Brain microvascular endothelial cell (primary cell): ENCODE measurements around the gene ADD3.
A peak's percentile ranks its signal among the peaks of the same experiment; 100 is the strongest.

Experiments used
- DNase-seq: peaks from one replicate; pipeline ENCODE4 v3.0.0-alpha.2; 2020
- H3K27ac ChIP-seq: fragments of 250-450 bp; sonication (Bioruptor Pico); 2 replicates; pipeline ENCODE4 v1.5.1; 2020; ENCODE audit warnings: mild to moderate bottlenecking, moderate library complexity
- H3K27me3 ChIP-seq: fragments of 250-450 bp; sonication (Bioruptor Pico); replicated peaks from 2 replicates; pipeline ENCODE4 v1.5.1; 2020; ENCODE audit warnings: mild to moderate bottlenecking
- H3K36me3 ChIP-seq: fragments of 250-450 bp; sonication (Bioruptor Pico); replicated peaks from 2 replicates; pipeline ENCODE4 v1.5.1; 2020; ENCODE audit warnings: mild to moderate bottlenecking
- H3K4me3 ChIP-seq: 2 replicates; pipeline ENCODE4 v1.5.1; 2011; ENCODE audit warnings: low read depth, mild to moderate bottlenecking, control low read depth, low read length, moderate library complexity
- in situ Hi-C: cut with HindIII; loops from 2 replicates; pipeline ENCODE4 v1.10.0; 2017; ENCODE audit warnings: low sequenced_read_pairs, low pct_ligation_motif_present
- TF ChIP-seq, protein P1 (sequence below): IDR thresholded peaks from 2 replicates; pipeline ENCODE4 v1.5.1; 2011; ENCODE audit warnings: low read depth, mild to moderate bottlenecking, moderate library complexity, low read length, control low read depth, inconsistent platforms; ENCODE audit errors: missing control alignments

ADD3 gene

DNA sequence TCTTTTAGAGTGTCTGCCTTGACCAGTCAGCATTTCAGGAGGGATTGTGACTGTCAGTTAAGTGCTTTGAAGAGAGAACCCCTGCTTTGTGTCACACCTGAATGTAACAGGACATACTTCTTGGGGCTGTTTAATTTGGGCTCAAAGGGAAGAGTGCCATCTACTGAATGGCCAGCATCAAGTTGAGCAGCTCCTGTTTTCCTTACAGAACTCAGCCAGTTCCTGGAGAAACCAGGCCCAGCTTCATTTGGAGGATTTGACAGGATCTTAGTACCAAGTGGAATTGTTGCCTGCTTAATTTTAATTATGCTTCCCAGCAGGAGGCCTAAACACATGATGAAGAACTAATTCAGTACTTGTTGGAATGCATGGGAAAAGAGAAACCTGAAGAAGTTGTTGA, 8.3 kb downstream of the ADD3 start:
- no peak overlapping the region for H3K27ac ChIP-seq
- H3K4me3 ChIP-seq: no peak overlapping the region
- TF ChIP-seq, protein P1, sequence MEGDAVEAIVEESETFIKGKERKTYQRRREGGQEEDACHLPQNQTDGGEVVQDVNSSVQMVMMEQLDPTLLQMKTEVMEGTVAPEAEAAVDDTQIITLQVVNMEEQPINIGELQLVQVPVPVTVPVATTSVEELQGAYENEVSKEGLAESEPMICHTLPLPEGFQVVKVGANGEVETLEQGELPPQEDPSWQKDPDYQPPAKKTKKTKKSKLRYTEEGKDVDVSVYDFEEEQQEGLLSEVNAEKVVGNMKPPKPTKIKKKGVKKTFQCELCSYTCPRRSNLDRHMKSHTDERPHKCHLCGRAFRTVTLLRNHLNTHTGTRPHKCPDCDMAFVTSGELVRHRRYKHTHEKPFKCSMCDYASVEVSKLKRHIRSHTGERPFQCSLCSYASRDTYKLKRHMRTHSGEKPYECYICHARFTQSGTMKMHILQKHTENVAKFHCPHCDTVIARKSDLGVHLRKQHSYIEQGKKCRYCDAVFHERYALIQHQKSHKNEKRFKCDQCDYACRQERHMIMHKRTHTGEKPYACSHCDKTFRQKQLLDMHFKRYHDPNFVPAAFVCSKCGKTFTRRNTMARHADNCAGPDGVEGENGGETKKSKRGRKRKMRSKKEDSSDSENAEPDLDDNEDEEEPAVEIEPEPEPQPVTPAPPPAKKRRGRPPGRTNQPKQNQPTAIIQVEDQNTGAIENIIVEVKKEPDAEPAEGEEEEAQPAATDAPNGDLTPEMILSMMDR: peak; percentile 62
- no peaks in the 10 kb centered on the region for H3K27me3 ChIP-seq
- in situ Hi-C loops: no loop called here
- no peak for DNase-seq
- H3K36me3 ChIP-seq: no peaks in the 10 kb centered on the region

DNA sequence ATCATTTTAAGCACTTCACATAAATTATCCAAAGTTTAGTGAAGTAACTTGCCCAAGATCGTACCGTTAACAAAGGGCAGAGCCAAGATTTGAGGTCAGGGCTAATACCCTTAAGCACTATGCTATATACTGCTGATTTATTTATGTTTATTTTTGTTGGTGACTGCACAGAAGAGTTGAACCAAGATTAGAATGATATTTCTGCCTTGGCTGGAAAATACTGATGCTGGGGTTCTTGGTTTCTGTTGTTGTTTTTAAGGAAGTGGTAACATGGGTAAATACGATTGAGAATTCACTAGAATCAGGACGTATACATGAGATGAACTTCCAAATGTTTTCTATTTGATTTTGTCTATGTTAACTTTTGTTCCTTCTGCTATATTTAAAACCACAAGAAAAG, 9.3 kb downstream of the ADD3 start:
- H3K4me3 ChIP-seq: no peak overlapping the region
- no peaks in the 10 kb centered on the region for H3K36me3 ChIP-seq
- no peak overlapping the region for H3K27ac ChIP-seq
- in situ Hi-C loops: no loop called here
- no peak for DNase-seq
- no peaks in the 10 kb centered on the region for H3K27me3 ChIP-seq
- TF ChIP-seq, protein P1: no peak

DNA sequence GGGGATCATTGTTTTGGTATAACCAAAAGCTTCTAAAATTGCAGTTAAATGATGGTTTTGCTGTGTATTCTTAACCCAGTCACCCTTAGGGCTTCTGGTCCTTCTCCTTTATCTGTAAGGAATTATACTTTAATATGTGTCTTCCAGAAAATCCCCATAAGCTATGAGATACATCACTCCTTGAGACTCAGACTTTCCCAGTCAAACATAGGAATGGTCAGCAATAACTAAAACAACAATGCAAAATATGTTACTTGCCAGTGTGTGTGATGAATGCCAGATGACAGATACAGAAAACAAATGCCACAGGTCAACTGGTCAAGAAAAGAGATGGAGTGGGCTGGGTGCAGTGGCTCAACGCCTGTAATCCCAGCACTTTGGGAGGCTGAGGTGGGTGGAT, 10.1 kb downstream of the ADD3 start:
- Histone ChIP-seq H3K27me3 (no peaks in the 10 kb centered on the region), H3K36me3 (no peaks in the 10 kb centered on the region), H3K27ac (no peak overlapping the region), H3K4me3 (no peak overlapping the region)
- DNase-seq: no peak
- in situ Hi-C loops: no loop called here
- TF ChIP-seq, protein P1: no peak

DNA sequence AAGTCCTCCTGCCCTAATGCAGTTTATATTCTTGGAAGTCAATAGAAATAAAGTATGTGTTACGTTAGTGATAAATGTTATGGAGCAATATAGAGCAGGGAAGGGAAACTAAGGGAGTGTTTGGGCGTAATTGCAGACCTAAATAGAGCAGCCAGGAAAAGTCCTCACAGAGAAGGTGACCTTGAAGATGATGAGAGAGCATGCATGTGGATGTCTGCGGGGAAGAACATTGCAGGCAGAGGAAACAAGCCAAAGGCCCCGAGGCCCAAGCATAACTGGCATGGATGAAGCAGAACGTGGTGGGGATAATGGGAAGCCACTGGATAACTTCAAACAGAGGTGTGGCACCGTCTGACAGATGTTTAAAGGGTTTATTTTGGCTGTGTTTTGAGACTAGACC, 12.5 kb downstream of the ADD3 start:
- TF ChIP-seq, protein P1: no peak
- Histone ChIP-seq H3K36me3 (no peaks in the 10 kb centered on the region), H3K4me3 (no peak overlapping the region), H3K27me3 (no peaks in the 10 kb centered on the region), H3K27ac (no peak overlapping the region)
- no peak for DNase-seq
- in situ Hi-C loops: no loop called here

DNA sequence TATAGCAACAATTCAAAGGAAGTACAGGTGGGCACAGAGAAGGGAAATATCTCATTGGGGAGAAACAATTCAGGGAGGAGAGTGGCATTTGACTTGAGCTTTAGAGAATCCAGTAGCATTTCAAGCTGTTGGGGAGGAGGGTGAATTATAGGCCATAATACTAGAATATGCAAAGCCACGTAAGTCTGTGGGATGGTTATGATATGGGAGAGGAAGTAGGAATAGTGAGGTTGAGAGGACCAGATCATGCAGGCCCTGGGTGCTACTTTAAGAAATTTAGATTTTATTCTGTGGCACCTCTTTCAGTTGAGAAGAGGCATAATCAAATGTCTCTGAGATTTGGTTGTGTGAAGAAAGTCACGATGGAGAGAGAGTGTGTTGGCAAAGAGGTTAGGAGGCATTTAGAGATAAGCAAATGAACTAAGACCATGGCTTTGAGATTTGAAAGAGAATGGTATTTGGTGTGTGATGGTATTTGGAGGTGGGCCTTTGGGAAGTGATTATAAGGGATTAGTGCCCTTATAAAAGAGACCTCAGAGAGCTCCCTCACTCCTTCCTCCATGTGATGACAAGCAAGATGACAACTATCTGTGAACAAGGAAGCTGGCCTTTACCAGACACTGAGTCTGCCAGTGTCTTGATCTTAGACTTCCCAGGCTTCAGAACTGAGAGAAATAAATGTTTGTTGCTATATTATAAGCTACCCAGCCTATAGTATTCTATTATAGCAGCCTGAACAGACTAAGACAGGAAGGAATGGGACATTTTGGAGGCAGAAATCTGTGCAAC, 15.1 kb downstream of the ADD3 start:
- no peak for DNase-seq
- Histone ChIP-seq H3K27ac (no peak overlapping the region), H3K27me3 (no peaks in the 10 kb centered on the region), H3K36me3 (no peaks in the 10 kb centered on the region), H3K4me3 (no peak overlapping the region)
- TF ChIP-seq, protein P1: no peak
- in situ Hi-C loops: no loop called here
